SKM-1 treated with dmso at 0.1 percent for 144 hours (cell line): ENCODE data around the gene OR51S1.
"Not testable (repeated sequence)": the region's sequence is repeated elsewhere in the genome, so short reads cannot be mapped to it uniquely, and the experiment has no call there.

ENCODE experiments used
- DNase-seq: peaks from one replicate; lab custom pipeline; 2025; ENCODE audit not compliant: unreplicated experiment; lab: John Stamatoyannopoulos, UW

Gene OR51S1

DNA sequence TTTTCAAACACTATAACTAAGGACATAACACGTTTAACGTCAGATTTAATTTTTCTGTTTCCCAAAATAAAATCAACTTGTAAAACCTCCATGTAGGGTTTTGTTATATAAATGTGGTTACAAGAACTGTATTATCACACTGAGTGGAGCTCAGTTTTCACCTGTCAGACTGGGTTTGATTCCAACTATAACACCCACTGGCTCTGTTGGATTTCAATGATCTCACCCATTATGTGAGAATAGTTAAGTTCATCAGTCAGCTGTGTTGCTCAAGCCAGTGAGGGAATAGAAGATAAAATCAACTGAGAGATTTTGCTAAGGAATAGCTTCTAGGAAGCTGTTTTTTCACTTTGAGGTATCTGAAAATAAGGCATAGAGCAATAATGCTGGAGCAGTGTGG, 39.8 kb downstream of the OR51S1 start:
- no peak for DNase-seq

- no peak for DNase-seq
Observed at GRCh38 chr11:4808476-4808875, 40.5 kb downstream of the OR51S1 start.

- DNase-seq, result no peak
Observed at GRCh38 chr11:4804280-4804679, 44.7 kb downstream of the OR51S1 start, which contains the start of gene OR52R1. Gene OR52R1, minus strand, starts transcription at chr11:4804380. Its CDS starts 0 bp downstream, at chr11:4804380.

GRCh38 chr11:4801316-4801715, 47.7 kb downstream of the OR51S1 start:
- DNase-seq, result not testable (repeated sequence)

DNA sequence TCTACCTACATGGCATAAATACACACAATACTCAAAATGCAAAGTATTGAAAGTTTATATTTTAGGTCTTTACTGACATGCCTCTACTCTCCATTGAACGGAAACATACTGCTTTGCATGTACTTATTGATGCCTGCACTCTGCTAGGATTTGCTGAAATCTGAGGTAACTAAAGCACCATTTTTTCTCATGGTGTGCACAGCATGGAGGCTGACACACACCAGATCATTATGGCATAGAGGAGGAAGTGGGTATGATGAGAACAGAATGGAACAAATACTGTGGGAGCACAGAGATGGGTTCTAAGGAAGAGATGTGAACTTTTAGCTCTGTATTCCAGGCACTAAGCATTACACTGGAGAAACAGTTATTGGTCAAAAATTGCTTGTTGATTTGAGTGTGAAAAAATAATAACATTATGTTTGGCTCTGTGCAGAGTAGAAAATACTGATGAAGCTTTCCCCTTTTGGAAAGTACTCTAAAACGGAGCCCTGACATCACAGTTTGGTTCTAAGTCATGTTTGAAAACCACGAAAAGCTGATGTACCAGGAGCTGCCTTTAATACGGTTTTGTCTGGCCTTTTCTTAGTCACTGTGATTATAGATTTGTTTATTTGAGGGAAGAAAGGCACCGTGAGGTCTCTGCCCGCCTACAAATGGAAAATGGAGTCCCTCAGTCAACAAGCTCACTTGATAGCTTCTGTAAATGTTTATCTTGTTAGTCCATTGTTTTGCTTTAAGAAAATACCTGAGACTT, 50.4 kb downstream of the OR51S1 start:
- DNase-seq, result no peak
